Measurements from ENCODE around the gene CRYGC.
A peak's percentile ranks its signal among the peaks of the same experiment; 100 is the strongest.
"Not testable (repeated sequence)": the region's sequence is repeated elsewhere in the genome, so short reads cannot be mapped to it uniquely, and the experiment has no call there.

Gene CRYGC

DNA sequence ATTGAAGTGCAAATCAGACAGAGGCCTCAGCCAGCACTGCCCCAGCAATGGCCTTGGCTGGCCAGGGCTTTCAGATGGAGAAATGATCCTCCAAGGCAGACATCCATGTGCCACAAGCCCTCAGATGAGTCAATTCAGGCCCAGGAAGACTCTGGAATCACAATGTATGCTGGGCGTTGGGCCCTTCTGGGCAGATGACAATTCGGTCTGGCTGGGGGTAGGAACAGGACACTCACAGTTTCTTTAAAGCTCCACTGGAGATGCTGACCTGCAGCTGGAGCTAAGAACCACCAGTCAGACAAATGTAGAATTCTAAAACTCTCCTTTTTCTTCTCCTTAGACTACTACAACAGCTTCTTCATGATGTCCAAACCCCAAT is 7.1 kb upstream of the CRYGC start:
- Histone ChIP-seq H3K4me2 (no peak overlapping the region), H3K9me3 (peaks cover 24% of the 10 kb centered on the region), H3K27ac (no peak overlapping the region), H3K4me1 (peaks cover 11% of the 10 kb centered on the region), H4K20me1 (no peaks in the 10 kb centered on the region), H3K27me3 (no peaks in the 10 kb centered on the region), H3K4me3 (no peak overlapping the region), H3K36me3 (no peaks in the 10 kb centered on the region), H3K9ac (no peak overlapping the region)
- no peak for TF ChIP-seq Cebpa-rat (IDR thresholded peaks at IDR 0.05)

DNA sequence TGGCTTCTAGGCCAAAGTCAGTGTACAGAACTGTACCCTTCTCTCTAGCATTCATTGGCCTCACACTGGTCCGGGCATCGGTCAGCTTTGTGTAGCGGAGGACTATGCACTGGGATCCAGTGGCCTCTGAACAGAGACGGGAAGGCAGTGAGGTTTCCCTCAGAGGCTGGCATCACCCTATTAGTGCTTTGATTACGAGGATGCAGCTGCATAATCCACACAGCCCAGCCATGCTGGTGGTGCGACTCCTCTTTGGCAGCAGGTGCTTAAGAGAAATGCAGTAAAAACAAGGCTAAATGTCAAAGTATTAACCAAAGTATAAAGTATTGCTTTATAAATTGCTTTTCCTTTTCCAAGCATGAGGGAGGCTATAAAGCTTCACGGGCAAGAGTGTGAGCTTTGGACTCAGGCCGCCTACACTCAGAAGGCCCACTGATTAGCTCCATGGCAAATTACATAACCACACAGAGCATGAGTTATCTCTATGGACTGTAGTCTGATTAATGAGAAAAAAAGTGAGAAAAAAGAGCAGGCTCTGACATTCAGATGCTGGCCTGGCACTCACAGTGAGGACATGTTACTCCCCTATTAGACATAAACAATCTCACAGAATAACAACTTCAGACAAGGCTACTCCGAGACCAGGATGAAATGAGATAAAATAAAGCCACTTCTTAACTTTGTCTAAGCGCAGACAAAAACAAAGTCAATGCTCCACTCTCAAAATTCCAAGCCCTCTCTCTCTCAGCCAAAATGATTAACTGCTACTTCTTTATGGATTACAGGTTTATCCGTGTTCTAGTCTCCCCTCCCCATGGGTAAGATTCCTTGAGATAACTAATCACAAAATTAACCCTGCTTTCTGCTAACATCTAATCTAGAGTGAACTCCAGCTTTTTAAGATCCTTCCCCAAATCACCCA is 6.4 kb upstream of the CRYGC start:
- H3K36me3 ChIP-seq, result no peaks in the 10 kb centered on the region
- H3K27me3 ChIP-seq, result no peaks in the 10 kb centered on the region
- no peak for TF ChIP-seq Cebpa-rat (IDR thresholded peaks at IDR 0.05)
- H3K9ac ChIP-seq, result no peak overlapping the region
- H4K20me1 ChIP-seq, result no peaks in the 10 kb centered on the region
- H3K4me2 ChIP-seq, result no peak overlapping the region
- no peak overlapping the region for H3K27ac ChIP-seq
- peaks cover 11% of the 10 kb centered on the region for H3K4me1 ChIP-seq
- no peak overlapping the region for H3K4me3 ChIP-seq
- peaks cover 24% of the 10 kb centered on the region for H3K9me3 ChIP-seq

DNA sequence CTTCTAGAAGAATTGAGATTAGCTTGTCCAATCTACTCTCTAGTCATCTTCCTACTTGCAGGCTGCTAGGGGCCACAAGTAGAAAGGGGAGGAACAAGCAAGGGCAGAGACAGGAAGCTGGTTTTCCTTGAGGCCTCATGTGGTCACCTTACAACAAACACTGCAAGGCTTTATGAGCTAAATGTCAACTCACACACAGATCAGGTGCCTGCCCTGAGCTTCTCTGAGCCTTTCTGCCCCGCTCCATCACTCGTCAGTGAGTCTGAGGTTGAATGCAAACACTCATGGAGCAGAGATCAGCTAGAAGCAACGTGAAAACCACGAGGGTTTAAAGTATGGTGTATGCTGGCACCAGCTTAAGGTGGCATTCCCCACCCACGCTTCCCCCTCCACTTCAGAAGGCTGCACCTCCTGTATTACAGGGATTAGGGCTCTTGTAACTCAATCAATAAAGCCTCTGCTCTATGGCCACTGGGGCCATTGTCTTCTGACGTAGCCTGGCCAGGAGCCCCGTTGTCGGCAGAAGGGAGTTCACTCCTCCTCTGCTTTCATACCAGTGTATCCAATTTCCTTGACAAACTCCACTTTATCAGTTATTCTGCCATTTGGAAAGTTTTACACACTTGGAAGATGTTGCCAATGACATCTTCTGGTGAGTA is 5.4 kb upstream of the CRYGC start:
- no peaks in the 10 kb centered on the region for H3K27me3 ChIP-seq
- TF ChIP-seq Cebpa-rat (IDR thresholded peaks at IDR 0.05), result no peak
- no peak overlapping the region for H3K9ac ChIP-seq
- peak overlapping the region; percentile 51 for H3K4me2 ChIP-seq
- H3K9me3 ChIP-seq, result peaks cover 24% of the 10 kb centered on the region
- H3K36me3 ChIP-seq, result no peaks in the 10 kb centered on the region
- peaks cover 11% of the 10 kb centered on the region for H3K4me1 ChIP-seq
- H3K27ac ChIP-seq, result no peak overlapping the region
- no peaks in the 10 kb centered on the region for H4K20me1 ChIP-seq
- H3K4me3 ChIP-seq, result no peak overlapping the region

DNA sequence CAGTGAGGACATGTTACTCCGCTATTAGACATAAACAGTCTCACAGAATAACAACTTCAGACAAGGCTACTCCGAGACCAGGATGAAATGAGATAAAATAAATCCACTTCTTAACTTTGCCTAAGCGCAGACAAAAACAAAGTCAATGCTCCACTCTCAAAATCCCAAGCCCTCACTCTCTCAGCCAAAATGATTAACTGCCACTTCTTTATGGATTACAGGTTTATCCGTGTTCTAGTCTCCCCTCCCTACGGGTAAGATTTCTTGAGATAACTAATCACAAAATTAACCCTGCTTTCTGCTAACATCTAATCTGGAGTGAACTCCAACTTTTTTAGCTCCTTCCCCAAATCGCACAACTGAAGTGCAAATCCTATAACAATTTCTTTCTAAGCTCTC is 1.1 kb upstream of the CRYGC start:
- Histone ChIP-seq H3K4me1 (peaks cover 11% of the 10 kb centered on the region), H3K27ac (no peak overlapping the region), H4K20me1 (no peaks in the 10 kb centered on the region), H3K4me2 (no peak overlapping the region), H3K27me3 (no peaks in the 10 kb centered on the region), H3K9me3 (no peaks in the 10 kb centered on the region), H3K9ac (no peak overlapping the region), H3K36me3 (no peaks in the 10 kb centered on the region), H3K4me3 (no peak overlapping the region)
- TF ChIP-seq Cebpa-rat (IDR thresholded peaks at IDR 0.05), result no peak

DNA sequence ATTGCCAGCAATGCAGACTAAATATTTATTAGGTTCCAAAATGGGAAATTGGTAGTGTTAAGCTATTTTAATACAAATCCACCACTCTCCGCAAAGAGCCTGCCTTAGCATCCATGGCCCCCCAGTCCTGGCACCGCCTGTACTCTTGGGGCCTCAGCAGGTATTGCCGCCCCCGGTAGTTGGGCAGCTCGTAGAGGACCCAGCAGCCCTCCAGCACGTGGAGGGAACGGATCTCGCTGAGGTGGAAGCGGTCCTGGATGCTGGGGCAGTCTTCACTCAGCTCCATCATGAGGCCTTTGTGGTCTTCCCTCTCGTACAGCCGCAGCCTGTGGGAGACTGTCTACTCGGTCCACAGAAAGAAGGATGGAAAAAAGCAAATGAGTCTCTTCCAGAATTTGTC is 1.5 kb downstream of the CRYGC start:
- Histone ChIP-seq H3K4me2 (no peak overlapping the region), H3K9me3 (no peaks in the 10 kb centered on the region), H3K4me3 (no peak overlapping the region), H3K27ac (no peak overlapping the region), H3K27me3 (no peaks in the 10 kb centered on the region), H3K9ac (no peak overlapping the region), H3K36me3 (no peaks in the 10 kb centered on the region), H3K4me1 (no peaks in the 10 kb centered on the region), H4K20me1 (no peaks in the 10 kb centered on the region)
- no peak for TF ChIP-seq Cebpa-rat (IDR thresholded peaks at IDR 0.05)

DNA sequence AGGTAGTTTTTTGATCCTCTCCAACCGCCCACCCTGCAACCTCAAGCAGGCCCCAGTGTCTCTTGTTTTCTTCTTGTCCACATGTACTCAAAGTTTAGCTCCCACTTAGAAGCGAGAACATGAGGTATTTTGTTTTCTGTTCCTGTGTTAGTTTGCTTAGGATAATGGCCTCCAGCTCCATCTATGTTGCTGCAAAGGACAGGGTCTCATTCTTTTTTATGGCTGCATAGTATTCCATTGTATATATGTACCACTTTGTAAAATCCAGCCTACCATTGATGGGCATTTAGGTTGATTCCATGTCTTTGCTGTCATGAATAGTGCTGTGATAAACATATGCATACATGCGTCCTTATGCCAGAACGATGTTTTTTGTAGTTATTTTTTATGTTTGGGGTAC is 2.5 kb downstream of the CRYGC start:
- Histone ChIP-seq H3K36me3 (no peaks in the 10 kb centered on the region), H3K9me3 (no peaks in the 10 kb centered on the region), H4K20me1 (no peaks in the 10 kb centered on the region), H3K27me3 (no peaks in the 10 kb centered on the region), H3K27ac (no peak overlapping the region), H3K4me3 (no peak overlapping the region), H3K4me1 (no peaks in the 10 kb centered on the region), H3K9ac (no peak overlapping the region), H3K4me2 (no peak overlapping the region)
- TF ChIP-seq Cebpa-rat (IDR thresholded peaks at IDR 0.05), result no peak

DNA sequence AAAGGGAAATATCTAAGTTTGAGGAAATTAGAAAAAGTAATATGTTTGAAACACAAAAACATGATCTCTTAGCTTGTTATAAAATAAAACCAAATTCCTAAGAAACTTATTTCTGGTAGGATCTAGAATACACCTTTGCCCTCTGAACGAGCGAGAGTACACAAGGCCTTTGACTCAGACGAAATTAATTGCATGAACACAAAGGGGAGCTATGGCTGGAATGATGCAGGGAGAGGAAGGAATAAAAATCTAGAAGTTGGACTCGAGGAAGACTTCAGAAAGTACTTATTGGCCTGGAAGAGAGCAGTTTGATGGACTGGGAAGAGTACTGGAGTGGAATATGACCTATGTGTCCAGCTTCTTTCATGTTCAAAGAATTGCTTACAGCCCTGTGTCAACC is 4.4 kb downstream of the CRYGC start:
- Histone ChIP-seq H3K27ac (no peak overlapping the region), H4K20me1 (no peaks in the 10 kb centered on the region), H3K4me3 (no peak overlapping the region), H3K9me3 (no peaks in the 10 kb centered on the region), H3K4me1 (no peaks in the 10 kb centered on the region), H3K9ac (no peak overlapping the region), H3K36me3 (no peaks in the 10 kb centered on the region), H3K4me2 (no peak overlapping the region), H3K27me3 (no peaks in the 10 kb centered on the region)
- no peak for TF ChIP-seq Cebpa-rat (IDR thresholded peaks at IDR 0.05)

DNA sequence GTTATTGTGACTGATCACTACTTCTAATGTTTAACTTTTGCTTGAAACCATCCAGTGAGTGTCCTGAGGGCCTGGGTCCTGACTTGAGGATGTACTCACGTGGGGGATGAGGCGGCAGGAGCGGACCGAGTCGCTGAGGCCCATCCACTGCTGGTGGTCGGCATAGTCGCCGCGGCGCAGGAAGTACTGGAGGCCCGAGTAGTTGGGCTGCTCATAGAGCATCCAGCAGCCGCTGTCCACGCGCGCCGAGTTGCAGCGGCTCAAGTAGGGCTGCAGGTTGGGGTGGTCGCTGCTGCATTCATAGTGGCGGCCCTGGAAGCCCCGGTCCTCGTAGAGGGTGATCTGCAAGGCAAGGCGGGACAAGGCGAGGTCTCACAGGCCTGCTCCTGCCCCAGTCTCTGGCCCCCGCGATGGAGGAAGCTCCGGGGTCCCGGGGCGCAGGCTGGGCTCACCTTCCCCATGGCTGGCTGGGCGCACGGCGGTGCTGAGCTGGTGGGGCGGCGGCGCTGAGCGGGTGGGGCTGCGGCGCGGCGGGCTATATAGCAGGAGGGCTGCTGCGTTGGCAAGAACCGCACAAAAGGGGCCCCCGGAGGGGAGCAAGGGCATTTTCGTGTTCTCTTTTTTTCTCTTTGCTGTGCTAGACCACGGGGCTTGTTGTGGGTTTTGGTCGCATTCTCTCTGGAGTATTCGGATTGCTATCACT is 5.5 kb downstream of the CRYGC start, which contains the start of gene CRYGD:
Gene CRYGD, minus strand, starts transcription at position 512 of the 703 bp plus-strand sequence. Its CDS starts 51 bp downstream, at position 461.
- not testable (repeated sequence) for H3K9ac ChIP-seq, H4K20me1 ChIP-seq, H3K27me3 ChIP-seq, H3K27ac ChIP-seq, H3K9me3 ChIP-seq, H3K36me3 ChIP-seq, H3K4me1 ChIP-seq, H3K4me2 ChIP-seq, H3K4me3 ChIP-seq

DNA sequence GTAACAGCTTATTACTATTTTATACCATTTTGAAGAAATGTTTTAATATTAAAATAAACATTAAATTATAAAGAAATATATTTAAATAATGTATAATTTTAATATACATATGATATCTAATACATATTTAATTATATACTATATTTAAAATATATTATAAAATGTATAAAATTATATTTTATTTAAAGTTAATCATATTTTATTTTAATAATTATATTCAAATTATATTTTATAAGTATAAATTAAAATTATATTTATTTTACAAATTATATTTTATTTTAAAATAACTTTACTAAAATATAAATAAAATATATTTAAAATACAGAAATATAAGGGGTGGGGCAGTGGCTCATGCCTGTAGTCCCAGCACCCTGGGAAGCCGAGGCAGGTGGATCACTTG is 7.4 kb downstream of the CRYGC start:
- Histone ChIP-seq H3K4me3 (no peak overlapping the region), H3K9me3 (no peaks in the 10 kb centered on the region), H4K20me1 (no peaks in the 10 kb centered on the region), H3K36me3 (no peaks in the 10 kb centered on the region), H3K9ac (no peak overlapping the region), H3K4me2 (no peak overlapping the region), H3K27me3 (no peaks in the 10 kb centered on the region), H3K27ac (no peak overlapping the region), H3K4me1 (no peaks in the 10 kb centered on the region)
- no peak for TF ChIP-seq Cebpa-rat (IDR thresholded peaks at IDR 0.05)

DNA sequence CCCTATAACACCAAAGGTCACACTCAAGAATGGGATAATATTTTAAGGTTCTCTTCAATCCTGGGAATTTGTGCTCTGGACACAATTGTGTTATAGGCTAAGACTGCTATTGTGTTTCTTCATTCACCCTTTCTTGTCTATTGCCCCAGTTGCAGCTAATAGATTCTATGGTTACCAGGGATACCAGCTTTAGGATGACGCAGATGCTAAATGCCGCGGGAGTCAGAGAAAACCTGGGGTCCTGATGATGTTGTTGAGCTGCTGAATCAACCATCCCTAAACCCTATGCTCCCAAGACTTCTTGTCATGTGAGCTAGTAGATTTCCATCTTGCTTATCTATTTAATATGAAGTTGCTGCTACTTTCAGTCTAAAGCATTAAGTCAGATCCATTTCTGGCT is 10.7 kb downstream of the CRYGC start:
- TF ChIP-seq Cebpa-rat (IDR thresholded peaks at IDR 0.05), result no peak
- no peak overlapping the region for H3K27ac ChIP-seq
- no peaks in the 10 kb centered on the region for H4K20me1 ChIP-seq
- H3K4me3 ChIP-seq, result no peak overlapping the region
- no peak overlapping the region for H3K4me2 ChIP-seq
- no peaks in the 10 kb centered on the region for H3K27me3 ChIP-seq
- H3K9me3 ChIP-seq, result no peaks in the 10 kb centered on the region
- no peak overlapping the region for H3K9ac ChIP-seq
- H3K4me1 ChIP-seq, result no peaks in the 10 kb centered on the region
- no peaks in the 10 kb centered on the region for H3K36me3 ChIP-seq

DNA sequence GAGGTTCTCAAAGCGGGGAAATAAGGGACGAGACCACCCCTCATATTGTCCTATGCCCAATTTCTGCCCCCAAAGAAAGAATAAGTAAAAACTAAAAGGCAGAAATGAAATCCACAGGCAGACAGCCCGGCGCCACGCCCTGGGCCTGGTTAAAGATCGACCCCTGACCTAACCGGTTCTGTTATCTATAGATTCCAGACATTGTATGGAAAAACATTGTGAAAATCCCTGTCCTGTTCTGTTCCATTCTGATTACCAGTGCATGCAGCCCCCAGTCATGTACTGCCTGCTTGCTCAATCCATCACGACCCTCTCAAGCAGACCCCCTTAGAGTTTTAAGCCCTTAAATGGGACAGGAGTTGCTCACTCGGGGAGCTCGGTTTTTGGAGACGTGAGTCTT is 12.2 kb downstream of the CRYGC start:
- H3K9ac ChIP-seq, H3K9me3 ChIP-seq, H3K4me1 ChIP-seq, H3K4me3 ChIP-seq, H3K36me3 ChIP-seq, H4K20me1 ChIP-seq, H3K4me2 ChIP-seq, H3K27ac ChIP-seq, H3K27me3 ChIP-seq: not testable (repeated sequence)

Measured in BLaER1 (cell line).